Activated CD4-positive, alpha-beta T cell treated with anti-CD3 and anti-CD28 coated beads for 48 hours (primary cell): ENCODE data around the gene NEIL3.

ENCODE experiments used
- DNase-seq: peaks from one replicate; pipeline ENCODE4 v3.0.0-alpha.2; 2020

Gene NEIL3

DNA sequence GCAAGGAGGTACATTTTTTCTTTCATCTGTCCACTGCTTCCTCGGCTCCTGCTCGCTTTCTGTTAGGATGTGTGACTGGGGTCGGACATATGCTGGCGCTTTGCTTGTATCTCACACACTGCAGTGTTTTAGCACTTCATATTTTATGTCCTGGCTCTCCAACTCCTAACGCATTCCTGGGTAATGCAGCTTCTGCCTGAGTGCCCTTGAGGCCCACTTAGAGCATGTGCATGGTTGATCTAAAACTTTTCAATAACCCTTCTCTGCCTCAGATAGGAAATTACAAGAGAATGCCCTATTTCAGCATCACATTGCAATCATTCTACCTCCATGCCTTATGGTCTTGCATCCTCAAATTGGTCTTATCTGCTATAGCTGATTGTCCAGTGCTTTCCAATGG, 65.3 kb downstream of the NEIL3 start:
- DNase-seq: no peak

DNA sequence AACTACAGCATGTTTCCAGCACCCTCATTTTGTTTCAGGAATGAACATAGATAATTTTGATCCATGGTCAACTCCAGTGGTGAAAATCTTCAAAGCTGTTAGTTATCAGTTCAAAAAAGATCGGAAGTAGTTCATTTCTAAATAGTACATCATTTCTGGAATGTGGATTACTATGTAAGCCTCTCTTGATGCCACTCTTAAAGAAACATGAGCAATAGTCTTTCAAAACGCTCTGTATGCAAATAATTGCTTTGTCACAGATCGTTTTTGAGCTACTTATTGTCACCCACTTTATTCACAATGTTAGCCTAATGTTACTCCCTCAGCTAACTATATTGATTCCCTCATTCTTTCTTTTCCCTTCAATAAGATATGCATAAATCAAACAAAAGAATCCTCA, 65.7 kb downstream of the NEIL3 start:
- DNase-seq: no peak

DNA sequence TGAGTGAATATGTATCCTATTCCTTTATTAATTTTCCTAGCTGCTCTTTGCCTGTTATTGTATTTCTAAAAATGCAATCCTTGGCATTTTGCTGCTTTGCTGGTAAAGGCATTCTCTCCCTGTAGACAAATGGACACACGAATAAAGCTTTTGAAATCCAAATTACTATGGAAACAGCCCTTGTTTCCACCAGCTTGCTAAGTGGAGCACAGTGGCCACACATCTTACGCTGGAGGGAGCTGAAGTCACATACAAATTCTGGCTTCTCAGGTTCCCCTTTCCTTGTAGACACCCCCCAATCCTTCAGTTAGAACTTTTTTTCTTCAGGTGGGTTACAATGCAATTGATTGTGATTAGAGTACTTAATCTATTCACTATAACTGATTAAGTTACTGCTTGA, 66.3 kb downstream of the NEIL3 start:
- no peak for DNase-seq

DNA sequence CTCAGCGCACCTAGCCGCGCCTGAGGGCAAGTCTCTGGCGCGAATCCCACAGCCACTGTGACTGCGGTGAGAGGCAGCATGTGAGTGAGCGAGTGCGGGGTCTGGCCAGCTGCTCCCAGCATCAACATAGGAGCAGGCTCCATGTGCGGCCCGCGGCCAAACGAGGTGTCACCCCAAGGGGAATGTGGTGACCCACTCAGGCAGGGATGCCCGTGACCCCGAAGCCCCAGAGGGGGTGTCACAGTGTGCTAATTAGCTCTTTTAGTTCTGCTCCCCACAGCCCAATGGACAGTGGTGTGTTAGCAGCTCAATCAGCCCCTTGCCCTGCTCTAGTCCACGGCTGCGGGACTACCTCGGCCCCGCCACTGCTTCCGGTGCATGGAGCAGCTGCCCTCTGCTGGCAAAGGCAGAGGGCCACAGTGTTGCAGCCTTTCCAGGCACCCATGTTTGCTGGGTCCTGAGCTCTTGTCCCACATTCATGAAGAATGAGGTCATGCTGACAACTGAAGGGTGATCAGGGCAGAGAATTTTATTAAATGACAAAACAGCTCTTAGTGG, 71.1 kb downstream of the NEIL3 start:
- DNase-seq: peak; percentile 12

DNA sequence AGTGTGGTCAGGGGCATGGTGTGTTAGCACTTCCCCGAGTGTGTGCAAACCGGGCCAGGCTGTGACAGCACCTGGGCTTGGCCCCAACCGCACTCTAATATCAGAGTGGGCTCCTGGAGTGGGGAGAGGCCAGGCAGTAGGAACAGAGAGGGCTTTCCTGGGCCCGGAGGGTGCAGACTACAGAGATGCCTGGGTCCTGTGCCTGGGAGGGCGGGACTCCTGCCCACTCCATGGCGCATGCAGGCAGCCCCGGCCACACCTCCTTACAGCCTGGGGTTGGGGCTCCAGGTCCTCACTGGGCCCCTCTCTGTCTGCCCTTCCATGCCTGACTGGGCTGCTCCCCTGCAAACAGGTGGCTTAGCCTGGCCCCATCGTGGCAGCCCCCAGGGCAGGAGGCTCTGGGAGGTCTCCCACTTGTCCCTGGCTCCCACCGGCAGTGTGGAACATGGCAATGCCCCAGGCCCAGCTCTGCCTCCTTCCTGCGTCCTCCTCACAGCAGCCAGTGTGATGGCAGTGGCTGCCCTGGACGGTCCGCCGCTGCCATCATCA, 72.2 kb downstream of the NEIL3 start:
- DNase-seq: no peak

DNA sequence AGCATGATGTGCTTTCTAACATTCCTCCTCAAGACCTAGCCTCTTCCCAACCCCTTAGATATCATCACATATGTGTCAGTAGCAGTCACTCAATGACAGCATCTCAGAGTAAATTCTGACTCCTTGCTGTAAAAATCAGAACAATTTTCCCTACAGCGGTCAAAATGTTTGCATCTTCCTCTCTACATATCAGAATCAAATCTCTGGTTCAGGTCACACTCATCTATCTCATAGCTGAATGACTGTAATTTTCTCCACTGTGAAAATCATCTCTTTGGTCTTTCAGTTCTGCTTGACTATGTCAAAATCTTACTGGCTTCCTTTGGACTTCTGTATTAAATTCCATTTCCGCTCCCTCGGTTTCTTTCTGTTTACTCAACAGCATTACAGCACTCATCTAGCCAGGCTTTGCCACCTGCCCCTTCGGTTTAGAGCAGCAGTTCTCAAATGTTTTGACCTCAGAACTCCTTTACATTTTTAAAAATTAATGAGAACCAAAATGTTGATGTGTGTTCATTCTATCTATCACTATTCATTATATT, 75.3 kb downstream of the NEIL3 start:
- DNase-seq: no peak

DNA sequence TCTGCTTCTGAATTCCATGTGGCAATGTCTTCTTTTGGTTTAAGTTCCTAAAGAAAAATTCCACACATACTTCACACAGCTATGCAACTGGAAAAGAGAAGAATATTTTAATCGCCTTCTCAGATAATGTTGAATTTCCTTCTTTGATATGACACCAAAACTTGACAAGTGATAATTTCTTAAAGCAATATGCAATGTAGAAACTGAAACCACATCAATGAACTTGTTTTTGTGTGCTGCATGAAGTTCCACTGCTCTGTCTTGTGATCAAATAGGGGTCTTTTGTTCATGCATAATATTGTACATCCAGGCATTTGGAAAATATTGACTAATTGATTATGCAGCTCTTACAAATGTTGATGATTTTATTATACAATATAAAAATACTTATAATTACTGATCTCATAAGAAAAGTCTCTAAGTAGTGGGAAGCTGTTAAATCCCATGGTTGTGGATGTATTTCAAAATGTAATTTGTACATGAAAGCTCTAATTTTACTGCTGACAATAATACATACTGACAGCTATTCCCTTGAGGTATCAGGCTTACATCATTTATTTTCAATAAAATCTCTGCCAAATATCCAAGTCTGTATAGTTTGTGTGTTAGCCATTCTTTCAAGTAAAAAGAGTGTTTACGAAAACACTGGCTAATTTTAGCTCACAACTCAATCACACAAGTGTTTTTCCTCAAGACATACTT, 76.1 kb downstream of the NEIL3 start:
- DNase-seq: no peak

DNA sequence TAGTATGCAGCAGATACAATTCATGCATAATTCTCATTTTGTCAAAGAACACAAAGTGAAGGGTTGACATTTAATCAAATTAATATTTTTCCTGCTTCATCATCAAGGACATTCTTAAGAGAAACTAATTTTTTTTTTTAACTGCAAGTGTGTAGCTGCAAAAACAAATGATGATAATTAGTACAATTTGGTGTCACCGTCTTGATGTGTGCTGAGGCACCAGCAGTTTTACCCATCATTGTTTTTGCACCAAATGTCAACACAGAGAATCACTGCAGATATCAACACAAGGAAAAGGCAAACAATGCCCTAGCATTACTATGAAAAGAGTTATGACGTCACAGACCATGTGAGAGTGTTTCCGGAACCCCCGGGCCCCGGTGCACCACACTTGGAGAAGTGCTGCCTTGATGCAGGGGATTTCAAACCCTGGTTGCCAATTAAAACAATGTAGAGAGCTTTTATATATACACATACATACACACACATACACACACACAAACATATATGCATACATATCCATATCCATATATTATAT, 76.7 kb downstream of the NEIL3 start:
- DNase-seq: no peak

DNA sequence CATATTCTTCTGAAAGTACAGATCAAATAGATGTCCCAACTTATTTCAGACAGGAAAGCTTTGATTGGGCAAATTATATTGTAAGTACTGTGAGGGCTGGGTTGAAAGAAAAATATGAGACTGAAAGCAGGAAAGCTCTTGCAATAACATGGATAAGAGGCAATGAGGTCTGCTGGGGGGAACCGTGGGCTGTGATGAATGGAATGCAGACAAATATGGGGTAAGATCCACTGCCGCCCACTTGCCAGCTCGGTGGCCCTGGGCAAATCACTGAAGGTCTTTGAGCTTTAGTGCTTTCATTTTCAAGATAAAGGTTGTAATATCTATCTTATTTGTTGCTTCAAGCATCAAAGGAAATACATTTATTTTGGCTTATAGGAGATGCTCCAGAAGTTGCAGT, 81.6 kb downstream of the NEIL3 start:
- DNase-seq: no peak

DNA sequence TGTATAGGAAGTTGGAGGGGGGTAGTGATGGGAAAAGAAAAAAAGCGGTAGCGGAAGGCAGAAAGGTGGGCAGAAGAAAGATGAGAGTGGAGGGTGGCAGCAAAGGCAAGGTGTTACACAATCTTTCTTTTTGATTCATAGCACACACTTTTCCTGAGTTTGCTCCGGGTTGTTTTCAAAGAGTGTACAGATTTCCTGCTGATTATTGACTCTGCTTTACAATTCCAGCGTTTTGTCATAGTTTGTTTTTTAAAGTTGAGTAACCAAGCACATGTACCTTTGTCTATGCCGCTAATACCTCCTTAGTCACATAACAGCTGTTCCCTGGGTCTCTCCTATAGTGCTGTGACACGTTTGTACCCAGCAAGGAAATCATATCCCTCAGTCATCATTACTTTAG, 82.3 kb downstream of the NEIL3 start:
- DNase-seq: no peak

DNA sequence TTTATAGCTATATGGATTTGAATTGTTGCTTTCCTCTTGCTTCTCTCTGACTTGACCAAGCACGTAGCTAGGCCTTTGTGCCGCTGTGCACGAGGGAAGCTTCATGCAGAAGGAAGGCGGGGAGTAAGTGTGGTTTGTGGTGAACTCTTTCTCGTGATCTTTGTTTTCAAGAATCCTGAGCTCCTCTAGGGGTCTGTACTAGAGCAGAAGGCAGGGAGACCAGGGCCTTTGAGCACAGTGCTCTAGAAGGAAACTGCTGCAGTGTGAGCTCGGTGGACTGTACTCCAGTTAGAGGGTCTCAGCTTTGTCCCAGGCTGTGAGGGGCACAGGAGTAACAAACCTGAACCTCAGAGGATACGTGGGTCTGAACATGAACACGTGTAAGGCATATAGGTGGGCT, 83.6 kb downstream of the NEIL3 start:
- DNase-seq: peak; percentile 20

DNA sequence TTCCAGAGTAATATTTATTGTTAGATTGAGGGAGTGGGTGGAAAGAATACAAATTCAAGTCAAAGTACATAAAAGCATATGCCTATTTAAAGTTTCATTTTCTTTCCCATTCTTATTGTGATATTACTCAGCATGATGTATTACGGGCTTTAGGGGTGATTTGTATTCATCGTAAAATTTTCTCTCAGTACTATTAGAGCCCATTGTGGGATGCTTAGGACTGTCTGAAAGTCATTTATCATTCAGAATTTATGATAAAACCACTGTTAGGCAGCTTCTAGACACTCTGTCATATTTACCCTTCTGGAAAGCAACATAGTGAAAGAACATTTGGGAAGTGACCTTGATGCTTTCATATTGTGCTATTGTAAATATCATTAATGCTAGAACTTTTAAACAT, 86.7 kb downstream of the NEIL3 start:
- no peak for DNase-seq

DNA sequence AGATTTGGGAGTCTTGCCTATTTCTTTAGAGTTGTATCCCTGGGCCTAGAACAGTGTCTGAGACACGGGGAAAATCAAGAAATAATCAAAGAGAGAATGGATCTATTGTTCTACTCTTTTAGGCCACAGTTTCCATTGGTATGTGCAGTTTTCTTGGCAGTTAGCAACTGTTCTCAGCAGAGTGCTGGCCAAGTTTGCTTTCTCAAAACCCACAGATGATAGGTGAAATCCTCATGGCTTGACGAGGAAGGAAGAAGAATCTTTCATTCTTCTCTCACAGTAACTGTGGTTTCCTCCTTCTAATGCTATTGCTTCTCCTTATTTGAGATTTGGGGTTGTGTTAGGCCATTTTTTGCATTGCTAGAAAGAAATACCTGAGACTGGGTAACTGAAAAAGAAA, 90.4 kb downstream of the NEIL3 start:
- DNase-seq: no peak

DNA sequence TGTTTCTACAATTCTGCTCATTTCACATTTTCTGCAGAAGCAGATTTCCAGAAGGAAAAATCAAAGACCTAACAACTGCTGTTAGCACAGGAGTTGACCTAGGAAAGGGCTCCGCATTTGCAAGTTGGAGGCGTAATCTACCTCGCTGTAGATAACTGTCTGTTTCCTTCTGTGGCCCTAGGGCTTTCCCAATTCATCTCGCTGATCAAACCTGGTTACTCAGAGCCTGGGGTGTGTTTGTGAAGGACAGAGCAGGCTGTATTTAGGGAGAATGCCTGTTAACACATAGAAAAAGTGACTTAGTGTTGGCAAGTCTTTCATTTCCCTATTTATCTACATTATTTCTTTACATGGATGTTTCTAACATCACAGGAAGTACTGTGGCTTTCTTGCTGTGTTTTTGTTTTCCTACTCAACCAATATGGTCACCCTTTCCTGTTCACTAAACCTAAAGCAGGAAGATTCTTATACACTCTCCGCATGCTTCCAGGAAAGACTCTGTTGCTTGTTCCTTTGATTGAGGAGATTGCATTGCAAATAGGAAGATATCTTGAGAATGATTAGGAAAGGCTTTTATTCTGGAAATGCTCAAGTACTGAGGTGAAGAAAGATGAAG, 92.1 kb downstream of the NEIL3 start:
- DNase-seq: no peak

DNA sequence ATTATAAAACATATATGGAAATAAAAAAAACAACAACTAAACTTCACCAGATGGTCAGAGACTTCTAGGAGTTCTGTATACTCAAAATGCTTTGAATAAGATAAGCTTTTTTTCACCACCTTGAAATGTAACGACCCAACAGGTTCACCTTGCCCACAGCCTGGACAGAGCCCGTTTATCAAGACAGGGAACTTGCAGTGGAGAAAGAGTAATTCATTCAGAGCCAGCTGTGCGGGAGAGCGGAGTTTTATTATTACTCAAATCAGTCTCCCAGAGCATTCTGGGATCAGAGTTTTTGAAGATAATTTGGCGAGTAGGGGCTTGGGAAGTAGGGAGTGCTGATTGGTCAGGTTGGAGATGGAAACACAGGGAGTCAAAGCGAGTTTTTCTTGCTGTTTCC, 94.1 kb downstream of the NEIL3 start:
- no peak for DNase-seq

DNA sequence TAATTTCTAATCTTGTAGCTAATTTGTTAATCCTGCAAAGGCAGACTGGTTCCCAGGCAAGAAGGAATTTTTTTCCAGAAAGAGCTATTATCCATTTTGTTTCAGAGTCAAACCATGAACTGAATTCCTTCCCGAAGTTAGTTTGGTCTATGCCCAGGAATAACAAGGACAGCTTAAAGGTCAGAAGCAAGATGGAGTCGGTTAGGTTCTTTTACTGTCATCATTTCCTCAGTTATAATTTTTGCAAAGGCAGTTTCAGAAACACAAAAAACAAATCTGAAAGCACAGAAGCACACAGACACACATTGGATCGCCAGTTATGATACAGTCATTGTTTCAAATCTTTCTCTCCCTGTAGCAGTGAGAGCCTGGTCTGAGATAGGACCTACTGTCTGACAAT, 94.7 kb downstream of the NEIL3 start:
- DNase-seq: no peak

DNA sequence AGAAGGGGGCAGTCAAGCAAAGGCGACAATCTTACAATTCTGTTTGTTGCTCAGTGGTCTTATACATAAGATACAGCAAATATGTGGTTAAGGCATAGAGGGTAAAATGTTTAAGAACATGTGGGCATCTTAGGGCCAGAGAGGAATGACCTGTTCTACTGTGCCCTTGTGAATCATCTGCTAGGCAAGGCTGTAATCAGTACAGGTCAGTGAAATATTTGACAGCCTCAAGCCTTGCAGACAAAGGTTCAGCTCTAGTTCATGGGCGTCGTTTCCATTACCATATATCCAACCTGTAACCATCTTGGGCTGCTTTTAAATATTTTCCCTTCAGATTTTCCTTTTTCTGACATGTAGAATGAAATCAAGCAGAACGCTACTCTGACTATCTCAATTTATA, 95.3 kb downstream of the NEIL3 start:
- no peak for DNase-seq

DNA sequence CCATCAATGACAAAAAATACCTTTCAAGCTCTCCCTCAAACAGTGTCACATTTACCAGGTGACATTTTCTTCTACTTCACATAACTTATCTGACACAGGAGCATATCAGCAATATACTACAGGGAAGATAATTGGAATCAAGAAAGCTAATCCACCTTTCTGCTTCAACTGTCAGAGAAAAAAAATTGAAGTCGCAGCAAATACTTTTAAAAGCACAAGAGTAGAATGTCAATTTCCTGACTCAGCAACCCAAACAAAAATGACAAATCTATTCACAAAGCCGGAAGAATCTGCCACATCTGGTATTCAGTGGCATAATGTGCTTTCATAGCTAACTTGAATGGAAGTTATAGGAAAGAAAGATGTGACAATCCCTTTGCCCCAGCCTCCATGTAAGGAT, 95.8 kb downstream of the NEIL3 start:
- DNase-seq: no peak

DNA sequence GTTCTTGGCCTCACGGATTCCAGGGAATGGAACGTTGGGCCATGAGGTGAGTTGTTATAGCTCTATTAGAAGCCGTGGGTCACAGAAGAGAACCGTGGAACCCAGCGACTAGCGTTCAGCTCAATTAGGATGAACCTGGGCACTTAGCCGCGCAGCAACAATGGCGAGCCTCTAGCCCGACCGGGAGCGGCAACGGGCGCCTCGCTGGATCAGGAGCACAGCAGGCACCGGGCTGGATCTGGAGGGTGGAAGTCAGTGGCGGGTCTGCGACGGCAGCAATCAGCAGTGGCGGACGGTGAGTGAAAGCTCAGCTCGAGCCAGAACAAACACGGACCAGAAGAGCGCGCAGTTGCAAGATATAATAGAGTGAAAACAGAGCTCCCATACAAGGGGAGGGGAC, 98.3 kb downstream of the NEIL3 start:
- no peak for DNase-seq

DNA sequence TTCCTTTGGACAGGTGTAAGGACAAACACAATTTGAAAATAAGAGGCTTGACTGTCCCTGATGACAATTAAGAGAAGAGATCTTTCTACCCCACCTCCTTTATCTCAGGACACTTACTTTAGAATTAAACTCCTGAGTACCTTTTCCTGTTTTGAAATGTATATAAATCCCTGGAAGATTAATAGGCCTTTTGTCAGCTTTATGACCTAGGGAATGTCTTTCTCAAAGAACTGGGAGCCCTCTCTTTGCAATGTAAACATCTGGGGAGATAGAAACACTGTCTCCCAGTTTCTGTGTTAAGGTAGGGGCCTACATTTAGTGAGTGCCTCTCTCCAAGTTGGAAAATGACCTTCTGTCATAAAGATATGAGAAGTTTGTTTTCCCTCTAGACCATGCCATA, 100.9 kb downstream of the NEIL3 start:
- no peak for DNase-seq

DNA sequence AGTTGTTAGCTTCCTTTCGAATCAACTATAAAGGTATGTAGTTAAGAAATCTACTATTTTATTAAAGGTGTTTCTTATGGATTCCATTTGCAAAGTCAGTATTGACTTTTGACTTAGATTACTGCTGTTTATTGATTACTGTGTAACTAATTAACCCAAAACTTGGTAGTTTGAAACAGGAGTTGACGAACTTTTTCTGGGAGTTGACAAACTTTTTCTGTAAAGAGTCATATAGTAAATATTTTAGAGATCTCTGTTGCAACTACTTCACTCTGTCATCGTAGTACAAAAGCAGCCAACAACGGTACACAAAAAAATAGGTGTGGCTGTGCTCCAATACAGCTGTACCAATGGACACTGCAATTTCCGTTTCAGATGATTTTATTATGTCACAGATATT, 102.3 kb downstream of the NEIL3 start:
- DNase-seq: no peak
